Keratinocyte (primary cell): ENCODE results near the gene FRMD3.

Experiments
- EZH2 ChIP-seq: IDR thresholded peaks from one replicate; pipeline ENCODE4 v1.6.1; 2012; ENCODE audit warnings: inconsistent platforms, mild to moderate bottlenecking, low read length, moderate library complexity
- TF ChIP-seq, protein P1 (sequence below), 3 experiments: IDR thresholded peaks in 1 of 3; conservative IDR thresholded peaks in 1 of 3; optimal IDR thresholded peaks in 1 of 3; 2 replicates in 2 of 3; 3 replicates in 1 of 3; pipeline versions ENCODE3 to v1.5.1; 2011; ENCODE audit warnings: low read length in 3 of 3, mild to moderate bottlenecking in 3 of 3, moderate library complexity in 2 of 3, control low read depth in 1 of 3, inconsistent platforms in 1 of 3; ENCODE audit not compliant: insufficient read depth in 2 of 3; ENCODE audit errors: extremely low read depth in 1 of 3

GRCh38 chr9:83385317-83385716, 152.9 kb downstream of the FRMD3 start:
- TF ChIP-seq, protein P1, sequence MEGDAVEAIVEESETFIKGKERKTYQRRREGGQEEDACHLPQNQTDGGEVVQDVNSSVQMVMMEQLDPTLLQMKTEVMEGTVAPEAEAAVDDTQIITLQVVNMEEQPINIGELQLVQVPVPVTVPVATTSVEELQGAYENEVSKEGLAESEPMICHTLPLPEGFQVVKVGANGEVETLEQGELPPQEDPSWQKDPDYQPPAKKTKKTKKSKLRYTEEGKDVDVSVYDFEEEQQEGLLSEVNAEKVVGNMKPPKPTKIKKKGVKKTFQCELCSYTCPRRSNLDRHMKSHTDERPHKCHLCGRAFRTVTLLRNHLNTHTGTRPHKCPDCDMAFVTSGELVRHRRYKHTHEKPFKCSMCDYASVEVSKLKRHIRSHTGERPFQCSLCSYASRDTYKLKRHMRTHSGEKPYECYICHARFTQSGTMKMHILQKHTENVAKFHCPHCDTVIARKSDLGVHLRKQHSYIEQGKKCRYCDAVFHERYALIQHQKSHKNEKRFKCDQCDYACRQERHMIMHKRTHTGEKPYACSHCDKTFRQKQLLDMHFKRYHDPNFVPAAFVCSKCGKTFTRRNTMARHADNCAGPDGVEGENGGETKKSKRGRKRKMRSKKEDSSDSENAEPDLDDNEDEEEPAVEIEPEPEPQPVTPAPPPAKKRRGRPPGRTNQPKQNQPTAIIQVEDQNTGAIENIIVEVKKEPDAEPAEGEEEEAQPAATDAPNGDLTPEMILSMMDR (optimal IDR thresholded peaks at IDR 0.05 in 1 of 3, IDR thresholded peaks at IDR 0.05 in 1 of 3, conservative IDR thresholded peaks at IDR 0.05 in 1 of 3; ENCODE audit: extremely low read depth in 1 of 3, insufficient read depth in 2 of 3, low read length in 3 of 3) = no peak
- TF ChIP-seq EZH2 = no peak
